Measurements from ENCODE around the gene DDX25. TPM values are rescaled to one million over a fixed set of nuclear protein-coding genes. Genes with fewer than 3 reads are reported as not detected.
A peak's percentile ranks its signal among the peaks of the same experiment; 100 is the strongest.

DDX25 gene
- total RNA-seq, 4 donors from 2014 or later = 0.40 TPM; not detected in 3

DNA sequence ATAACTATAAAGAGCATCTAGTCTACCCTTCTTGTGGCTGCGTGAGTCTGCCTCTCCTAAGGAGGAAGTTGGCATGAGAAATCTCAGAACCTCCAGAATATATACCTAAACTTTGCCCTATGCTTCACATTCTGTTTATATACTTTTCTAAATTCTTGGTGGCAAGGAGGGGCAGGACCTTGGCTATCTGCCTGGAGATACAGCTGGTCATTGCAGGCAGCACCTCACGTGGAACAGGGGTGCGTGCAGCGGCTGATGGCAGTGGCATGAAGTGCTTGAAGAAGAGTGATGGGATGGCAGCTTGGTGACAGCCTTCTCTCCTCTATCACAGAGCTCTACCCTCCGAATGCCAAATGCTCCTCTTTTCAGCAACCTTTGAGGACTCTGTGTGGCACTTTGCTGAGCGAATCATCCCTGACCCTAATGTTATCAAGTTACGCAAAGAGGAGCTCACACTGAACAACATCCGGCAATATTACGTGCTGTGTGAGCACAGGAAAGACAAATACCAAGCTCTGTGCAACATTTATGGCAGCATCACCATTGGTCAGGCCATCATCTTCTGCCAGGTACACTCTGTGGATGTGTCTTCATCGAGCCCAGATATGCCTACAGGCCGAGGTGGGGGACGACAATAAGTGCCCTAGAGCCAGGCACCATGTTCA lies 12.5 kb downstream of the DDX25 start:
- DNase-seq = peak in 2 of 3 donors; percentile 70 to 75

DNA sequence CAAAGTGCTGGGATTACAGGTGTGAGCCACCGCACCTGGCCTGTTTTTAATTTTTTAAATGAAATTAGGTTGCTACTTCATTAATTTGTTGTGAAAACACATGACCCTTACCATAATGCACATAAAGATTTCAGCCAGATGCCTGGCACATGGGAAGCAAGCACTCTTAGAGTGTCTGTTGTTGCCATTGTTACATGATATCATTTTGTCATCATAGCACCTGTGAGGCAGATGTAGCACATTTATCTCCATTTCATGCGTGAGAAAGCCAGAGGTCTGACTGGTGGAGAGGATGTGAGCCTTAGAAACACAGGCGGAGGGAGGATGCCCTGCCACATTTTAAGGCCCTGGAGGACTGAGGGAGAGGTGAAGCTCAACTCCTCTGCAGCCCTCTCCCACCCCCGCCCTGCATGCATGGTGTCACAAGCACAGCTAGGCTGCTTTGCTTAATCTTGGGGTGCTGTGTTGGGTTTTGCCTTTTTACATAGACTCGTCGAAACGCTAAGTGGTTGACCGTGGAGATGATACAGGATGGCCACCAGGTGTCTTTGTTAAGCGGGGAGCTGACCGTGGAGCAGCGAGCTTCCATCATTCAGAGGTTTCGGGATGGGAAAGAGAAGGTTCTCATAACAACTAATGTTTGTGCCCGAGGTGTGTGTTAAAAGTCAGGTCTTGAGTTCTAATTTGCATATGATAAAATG lies 14.0 kb downstream of the DDX25 start:
- Histone ChIP-seq H3K4me1 (no peaks in the 10 kb centered on the region), H3K36me3 (no peaks in the 10 kb centered on the region), H3K27ac (no peak overlapping the region), H3K27me3 (no peaks in the 10 kb centered on the region), H3K4me3 (no peak overlapping the region), H3K9me3 (no peaks in the 10 kb centered on the region)
- TF ChIP-seq POLR2A (IDR thresholded peaks at IDR 0.05) = no peak
- TF ChIP-seq, protein P1, sequence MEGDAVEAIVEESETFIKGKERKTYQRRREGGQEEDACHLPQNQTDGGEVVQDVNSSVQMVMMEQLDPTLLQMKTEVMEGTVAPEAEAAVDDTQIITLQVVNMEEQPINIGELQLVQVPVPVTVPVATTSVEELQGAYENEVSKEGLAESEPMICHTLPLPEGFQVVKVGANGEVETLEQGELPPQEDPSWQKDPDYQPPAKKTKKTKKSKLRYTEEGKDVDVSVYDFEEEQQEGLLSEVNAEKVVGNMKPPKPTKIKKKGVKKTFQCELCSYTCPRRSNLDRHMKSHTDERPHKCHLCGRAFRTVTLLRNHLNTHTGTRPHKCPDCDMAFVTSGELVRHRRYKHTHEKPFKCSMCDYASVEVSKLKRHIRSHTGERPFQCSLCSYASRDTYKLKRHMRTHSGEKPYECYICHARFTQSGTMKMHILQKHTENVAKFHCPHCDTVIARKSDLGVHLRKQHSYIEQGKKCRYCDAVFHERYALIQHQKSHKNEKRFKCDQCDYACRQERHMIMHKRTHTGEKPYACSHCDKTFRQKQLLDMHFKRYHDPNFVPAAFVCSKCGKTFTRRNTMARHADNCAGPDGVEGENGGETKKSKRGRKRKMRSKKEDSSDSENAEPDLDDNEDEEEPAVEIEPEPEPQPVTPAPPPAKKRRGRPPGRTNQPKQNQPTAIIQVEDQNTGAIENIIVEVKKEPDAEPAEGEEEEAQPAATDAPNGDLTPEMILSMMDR (IDR thresholded peaks at IDR 0.05) = no peak
- no peak for DNase-seq

More for the DNA sequence above, 12.5 kb downstream of the DDX25 start:
- no peaks in the 10 kb centered on the region for H3K4me1 ChIP-seq
- no peak for TF ChIP-seq POLR2A (IDR thresholded peaks at IDR 0.05)
- TF ChIP-seq, protein P1 (IDR thresholded peaks at IDR 0.05) = no peak
- H3K27me3 ChIP-seq = no peaks in the 10 kb centered on the region
- no peaks in the 10 kb centered on the region for H3K36me3 ChIP-seq
- no peak overlapping the region for H3K27ac ChIP-seq
- no peaks in the 10 kb centered on the region for H3K9me3 ChIP-seq
- H3K4me3 ChIP-seq = no peak overlapping the region

DNA sequence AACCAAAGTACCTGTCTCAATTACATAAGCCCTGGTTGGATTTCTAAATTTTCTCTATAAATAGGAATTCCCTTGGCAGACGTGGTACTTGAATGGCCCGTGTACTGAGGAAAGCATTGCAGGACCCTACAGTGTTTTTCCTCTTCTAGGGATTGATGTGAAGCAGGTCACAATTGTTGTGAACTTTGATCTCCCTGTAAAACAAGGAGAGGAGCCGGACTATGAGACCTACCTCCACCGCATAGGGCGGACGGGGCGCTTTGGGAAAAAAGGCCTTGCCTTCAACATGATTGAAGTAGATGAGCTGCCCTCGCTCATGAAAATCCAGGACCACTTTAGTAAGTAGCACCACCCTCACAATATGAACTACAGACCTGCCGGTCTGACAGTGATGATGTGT lies 16.7 kb downstream of the DDX25 start:
- Histone ChIP-seq H3K27me3 (no peaks in the 10 kb centered on the region), H3K36me3 (no peaks in the 10 kb centered on the region), H3K4me1 (peaks cover 0 to 17% (median 0%) of the 10 kb centered on the region in 4 donors), H3K4me3 (no peak overlapping the region), H3K9me3 (no peaks in the 10 kb centered on the region), H3K27ac (no peak overlapping the region)
- no peak for DNase-seq
- TF ChIP-seq, protein P1 (IDR thresholded peaks at IDR 0.05) = no peak
- TF ChIP-seq POLR2A (IDR thresholded peaks at IDR 0.05) = no peak

DNA sequence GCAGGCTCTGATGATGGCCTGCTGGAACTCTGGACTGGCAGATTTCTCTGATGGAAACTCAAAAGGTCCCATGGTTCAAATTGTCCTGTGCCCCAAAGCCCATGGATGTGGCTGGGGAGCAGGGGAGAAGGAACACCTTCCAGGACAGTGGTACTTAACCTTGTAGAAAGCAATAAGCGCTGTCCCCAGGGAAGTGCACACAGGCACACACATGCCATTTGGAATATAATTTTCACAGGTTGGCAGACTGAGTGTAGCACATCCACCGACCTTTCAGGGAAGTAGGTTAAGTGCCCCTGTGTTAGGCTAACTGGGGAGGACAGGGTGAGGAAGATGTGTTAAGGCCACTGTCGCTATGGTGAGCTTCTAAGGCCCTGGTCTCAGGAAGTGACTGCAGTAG lies 17.8 kb downstream of the DDX25 start:
- H3K27me3 ChIP-seq = no peaks in the 10 kb centered on the region
- TF ChIP-seq POLR2A (IDR thresholded peaks at IDR 0.05) = no peak
- TF ChIP-seq, protein P1 (IDR thresholded peaks at IDR 0.05) = no peak
- H3K4me3 ChIP-seq = no peak overlapping the region
- H3K36me3 ChIP-seq = no peaks in the 10 kb centered on the region
- peaks cover 0 to 18% (median 0%) of the 10 kb centered on the region in 4 donors for H3K4me1 ChIP-seq
- no peaks in the 10 kb centered on the region for H3K9me3 ChIP-seq
- DNase-seq = no peak
- no peak overlapping the region for H3K27ac ChIP-seq

DNA sequence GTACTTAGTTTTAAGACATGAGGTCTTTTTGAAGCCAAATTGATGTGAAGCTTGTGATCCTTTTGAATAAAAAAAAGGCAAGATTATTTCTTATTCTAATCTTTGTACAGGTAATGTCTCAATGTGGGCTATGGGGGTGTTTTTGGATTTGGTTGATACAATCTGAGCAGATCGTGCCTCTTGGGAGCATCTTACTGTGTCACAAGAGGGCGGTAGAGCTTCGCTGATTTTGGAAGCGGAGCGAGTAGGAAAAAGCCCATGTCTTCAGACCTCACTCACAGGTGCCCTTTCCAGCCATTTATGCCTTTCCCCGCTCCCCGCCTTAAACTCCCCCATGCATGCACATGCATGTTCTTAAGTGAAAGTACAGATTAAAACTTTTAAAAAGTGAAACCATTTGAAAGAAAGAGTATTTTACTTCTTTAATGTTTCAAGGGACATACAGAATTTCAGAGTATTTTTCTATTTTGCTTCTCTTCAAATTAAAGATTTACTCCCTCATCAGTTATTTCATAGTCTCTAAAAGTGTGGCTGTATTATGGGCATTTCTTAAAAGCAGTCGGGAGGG lies 18.8 kb downstream of the DDX25 start:
- Histone ChIP-seq H3K36me3 (no peaks in the 10 kb centered on the region), H3K27ac (no peak overlapping the region), H3K9me3 (no peaks in the 10 kb centered on the region), H3K4me1 (peaks cover 0 to 18% (median 0%) of the 10 kb centered on the region in 4 donors), H3K4me3 (no peak overlapping the region), H3K27me3 (no peaks in the 10 kb centered on the region)
- TF ChIP-seq, protein P1 (IDR thresholded peaks at IDR 0.05) = peak in 5 of 6 experiments; percentile 6 to 78 (median 75)
- TF ChIP-seq POLR2A (IDR thresholded peaks at IDR 0.05) = peak in 1 of 2 donors; percentile 14
- peak in 2 of 3 donors; percentile 33 to 84 for DNase-seq
